ENCODE data around the gene ARL10.
"Not testable (repeated sequence)": the region's sequence is repeated elsewhere in the genome, so short reads cannot be mapped to it uniquely, and the experiment has no call there.

ARL10 gene

GRCh38 chr5:176389135-176390123, 24.1 kb downstream of the ARL10 start:
- DNase-seq, result no peak

GRCh38 chr5:176391479-176391878, 26.2 kb downstream of the ARL10 start:
- no peak for DNase-seq

- no peak for DNase-seq
Observed at GRCh38 chr5:176391999-176392398, 26.7 kb downstream of the ARL10 start.

- no peak for DNase-seq
Observed at GRCh38 chr5:176392526-176392925, 27.2 kb downstream of the ARL10 start.

GRCh38 chr5:176394096-176394495, 28.8 kb downstream of the ARL10 start:
- no peak for DNase-seq

GRCh38 chr5:176394881-176395675, 29.8 kb downstream of the ARL10 start:
- DNase-seq, result no peak

- DNase-seq, result no peak
Observed at GRCh38 chr5:176396330-176396729, 31.0 kb downstream of the ARL10 start.

- DNase-seq, result no peak
Observed at GRCh38 chr5:176397736-176398420, 32.6 kb downstream of the ARL10 start.

GRCh38 chr5:176400382-176401156, 35.3 kb downstream of the ARL10 start:
- DNase-seq, result no peak

GRCh38 chr5:176401281-176402205, 36.3 kb downstream of the ARL10 start:
- DNase-seq, result no peak

- peak; percentile 40 for DNase-seq
Observed at GRCh38 chr5:176405656-176406435, 40.6 kb downstream of the ARL10 start.

GRCh38 chr5:176406436-176407052, 41.3 kb downstream of the ARL10 start:
- no peak for DNase-seq

- no peak for DNase-seq
Observed at GRCh38 chr5:176407456-176408251, 42.4 kb downstream of the ARL10 start.

GRCh38 chr5:176408252-176408573, 42.9 kb downstream of the ARL10 start:
- not testable (repeated sequence) for DNase-seq

- no peak for DNase-seq
Observed at GRCh38 chr5:176408590-176408989, 43.3 kb downstream of the ARL10 start.

GRCh38 chr5:176409765-176410164, 44.5 kb downstream of the ARL10 start:
- DNase-seq, result no peak

- DNase-seq, result no peak
Observed at GRCh38 chr5:176410486-176411180, 45.3 kb downstream of the ARL10 start.

GRCh38 chr5:176412517-176413254, 47.4 kb downstream of the ARL10 start:
- DNase-seq, result no peak

Data from DMS53 (cell line).